Hippocampal formation (tissue), 2 donors: ENCODE data around the gene TSSC4.

ENCODE experiments used
- DNase-seq, 2 donors: peaks; one replicate each; lab custom pipeline; 2025; lab: John Stamatoyannopoulos, UW

TSSC4 gene

DNA sequence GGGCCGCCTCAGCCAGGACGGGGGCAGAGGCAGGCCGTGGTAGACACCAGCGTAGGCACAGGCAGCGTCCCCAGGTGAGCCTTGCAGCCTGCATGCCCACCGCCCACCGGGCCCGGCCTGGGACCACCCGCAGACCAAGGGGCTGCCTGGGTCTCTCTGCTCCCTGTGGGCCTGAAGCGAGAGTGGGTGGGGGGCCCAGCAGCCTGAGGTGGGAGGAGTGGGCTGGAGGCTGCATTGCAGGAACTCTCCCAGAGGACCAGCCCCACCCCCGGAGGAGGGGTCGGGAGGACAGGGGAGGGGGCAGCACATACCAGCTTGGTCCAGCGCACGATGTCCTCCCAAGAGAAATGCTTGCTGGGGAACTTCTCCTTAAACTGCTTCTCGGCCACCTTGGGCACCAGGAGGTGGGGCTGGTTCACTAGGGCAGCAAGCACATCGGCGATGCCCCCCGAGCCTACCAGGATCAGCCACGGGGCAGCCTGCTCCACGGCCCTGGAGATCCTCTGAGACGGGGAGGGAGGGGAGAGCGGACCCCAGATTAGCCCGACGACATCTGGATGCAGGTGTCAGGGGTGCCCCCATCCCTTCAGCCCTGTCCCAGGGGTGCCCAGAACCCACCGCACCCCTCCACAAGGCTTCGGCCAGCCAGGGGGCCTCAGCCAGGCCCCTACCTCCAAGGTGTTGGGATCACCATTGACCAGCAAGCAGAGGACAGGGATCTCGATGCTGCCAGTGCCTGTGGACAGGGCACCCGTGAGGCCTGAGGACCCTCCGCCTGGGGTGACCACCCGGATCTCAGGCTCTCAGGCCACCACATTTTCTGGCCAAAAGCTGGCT lies 17.5 kb downstream of the TSSC4 start:
- no peak for DNase-seq

DNA sequence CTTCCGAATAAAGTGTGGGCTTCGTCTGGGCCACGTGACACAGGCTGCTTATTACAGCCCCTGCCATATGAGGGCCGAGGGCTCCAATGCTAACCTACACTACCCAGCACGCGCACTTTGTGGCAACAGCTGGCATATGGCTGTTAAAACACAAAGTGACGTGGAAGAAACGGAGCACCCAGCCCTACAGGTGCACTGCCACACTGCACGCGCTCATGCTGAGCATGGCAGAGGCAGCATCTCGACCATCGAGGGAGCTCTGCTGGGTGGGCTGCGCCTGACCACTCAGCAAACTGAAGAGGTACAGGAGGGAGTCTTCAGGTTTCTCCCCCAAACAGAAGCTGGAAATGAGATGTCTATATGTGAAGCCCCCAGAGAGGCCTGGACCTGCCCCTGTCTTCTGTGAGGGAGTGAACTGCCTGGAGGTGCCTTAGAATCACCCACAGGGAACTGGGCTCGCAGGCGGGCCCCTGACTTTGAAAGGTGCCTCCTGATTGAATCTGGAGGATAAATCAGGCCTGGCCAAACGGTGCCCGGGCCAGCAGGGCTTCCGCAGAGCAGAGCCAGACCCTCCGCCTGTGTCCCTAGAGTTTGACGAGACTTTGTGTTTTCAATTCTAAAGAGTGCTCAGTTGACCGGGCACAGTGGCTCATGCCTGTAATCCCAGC lies 18.3 kb downstream of the TSSC4 start:
- no peak for DNase-seq

DNA sequence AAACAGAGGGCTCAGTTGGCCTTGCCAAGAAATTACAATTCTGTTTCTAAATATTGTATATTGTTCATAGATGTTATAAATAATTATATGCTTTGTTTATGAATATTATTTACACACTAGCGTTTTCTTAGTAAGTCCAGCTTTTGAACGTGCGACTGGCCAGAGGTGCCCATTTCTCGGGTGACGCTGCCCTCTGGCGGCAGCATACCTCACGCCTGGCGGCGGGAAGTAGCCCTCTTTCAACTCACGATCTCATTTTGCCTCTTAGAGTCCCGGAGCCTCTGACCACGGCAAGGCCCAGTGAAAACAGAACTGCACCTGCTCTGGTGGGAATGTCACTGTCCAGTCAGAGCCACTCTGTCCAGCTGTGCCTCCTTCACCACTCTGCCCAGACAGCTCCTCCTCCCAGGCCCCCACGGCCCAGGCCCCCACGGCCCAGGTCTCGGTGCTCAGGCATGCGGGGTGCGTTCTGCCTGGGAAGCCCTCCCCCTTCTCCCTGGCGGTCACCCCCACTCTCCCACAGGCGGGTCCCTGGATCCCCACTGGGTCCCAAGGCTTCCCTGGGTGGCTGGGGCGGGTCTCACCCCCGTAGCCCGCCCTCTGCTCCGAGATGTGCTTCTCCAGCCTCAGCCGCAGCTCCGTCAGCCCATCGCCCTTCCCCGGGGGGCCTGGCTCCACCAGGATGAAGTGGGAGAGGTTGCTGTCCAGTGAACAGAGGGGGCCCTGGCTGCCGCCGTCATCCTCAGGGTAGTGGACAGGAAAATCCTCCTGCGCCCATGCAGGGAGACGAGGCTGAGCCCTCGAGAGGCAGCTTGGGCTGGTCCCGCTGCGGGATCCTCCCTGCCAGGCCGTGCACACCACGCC lies 19.3 kb downstream of the TSSC4 start:
- DNase-seq, result peak; percentile 15 to 52

DNA sequence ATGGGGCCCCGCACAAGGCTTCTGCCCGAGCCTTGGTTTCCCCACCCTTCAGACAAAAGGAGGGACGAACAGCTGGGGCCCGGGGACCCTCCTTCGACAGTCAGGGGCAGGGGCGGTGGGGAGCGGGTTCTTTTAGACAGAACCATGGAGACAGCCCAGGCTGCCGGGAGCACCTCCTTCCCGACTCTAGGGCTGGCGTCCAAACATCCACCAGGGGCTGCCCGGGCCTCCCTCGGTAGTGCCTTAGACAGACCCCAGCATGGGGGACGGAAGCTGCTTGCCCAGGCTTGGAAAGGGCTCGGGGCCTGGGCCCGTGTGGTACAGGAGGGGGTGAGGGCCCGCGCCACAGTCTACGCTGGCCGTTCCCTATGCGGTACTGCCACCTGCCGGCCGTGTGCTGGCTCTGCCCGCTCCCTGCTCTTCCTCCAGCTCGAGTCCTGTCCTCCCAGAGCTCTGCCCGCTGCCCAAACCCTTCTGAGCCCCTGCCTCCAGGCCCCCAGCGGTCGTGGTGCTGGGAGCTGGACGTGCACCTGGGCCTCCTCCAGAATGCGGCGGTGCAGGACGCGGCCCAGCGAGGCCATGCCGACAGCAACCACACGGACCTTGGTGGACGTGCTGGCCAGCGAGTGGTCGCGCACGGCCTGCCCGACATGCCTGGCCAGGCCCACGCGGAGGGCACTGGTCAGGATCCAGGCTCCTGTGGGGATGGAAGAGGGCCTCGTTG lies 20.1 kb downstream of the TSSC4 start:
- DNase-seq, result peak; percentile 61 to 63

DNA sequence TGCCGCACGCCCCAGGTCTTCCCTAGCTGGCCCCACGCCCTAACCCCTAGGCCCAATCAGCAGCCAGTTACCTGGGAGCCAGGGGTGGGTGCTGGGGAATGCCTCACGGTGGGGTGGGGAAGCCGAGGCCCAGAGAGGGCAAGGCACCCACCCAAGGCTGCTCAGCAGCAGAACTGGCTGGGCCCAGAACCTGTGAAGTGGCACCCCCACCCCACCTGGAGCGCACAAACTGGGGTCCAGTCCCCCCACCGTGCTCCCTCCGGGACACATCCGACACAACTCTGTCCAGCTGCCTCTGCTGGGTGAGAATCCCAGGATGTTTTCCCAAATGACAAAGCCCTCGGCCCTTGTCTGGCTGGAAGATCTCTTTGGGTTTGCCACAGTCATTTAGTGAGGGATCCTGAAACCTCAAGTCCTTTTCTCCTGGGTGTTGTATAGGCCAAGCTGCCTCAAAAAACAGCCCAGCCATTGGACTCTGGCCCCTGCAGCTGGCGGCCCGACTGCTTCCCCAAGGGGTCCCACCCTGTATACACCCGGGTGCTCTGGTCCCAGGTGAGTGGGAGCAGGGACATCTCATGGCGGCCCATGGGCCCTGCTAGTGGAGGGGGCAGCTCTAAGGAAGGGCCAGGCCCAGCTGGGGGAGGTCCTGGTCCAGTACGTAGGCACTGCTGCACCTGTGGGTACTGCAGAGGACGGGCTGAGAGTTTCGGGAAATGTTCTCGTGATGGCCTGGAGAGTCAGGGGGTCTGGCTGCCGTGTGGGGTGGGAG lies 20.9 kb downstream of the TSSC4 start:
- no peak for DNase-seq

DNA sequence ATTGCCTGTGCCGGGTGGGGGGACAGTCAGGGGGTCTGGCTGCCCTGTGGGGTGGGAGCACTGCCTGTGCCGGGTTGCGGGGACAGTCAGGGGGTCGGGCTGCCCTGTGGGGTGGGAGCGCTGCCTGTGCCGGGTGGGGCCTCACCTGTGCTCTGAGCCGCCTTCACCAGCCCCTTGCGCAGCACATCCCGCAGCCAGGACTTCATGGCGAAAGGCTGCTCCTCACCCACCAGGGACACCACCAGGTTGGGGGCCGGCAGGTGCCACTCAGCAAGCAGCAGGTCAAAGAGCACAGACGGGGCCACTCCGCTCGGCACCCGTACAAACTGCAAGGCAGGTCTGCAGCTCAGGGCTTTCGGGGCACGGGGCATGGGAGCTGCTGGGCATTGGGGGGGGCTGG lies 21.4 kb downstream of the TSSC4 start:
- DNase-seq, result no peak

DNA sequence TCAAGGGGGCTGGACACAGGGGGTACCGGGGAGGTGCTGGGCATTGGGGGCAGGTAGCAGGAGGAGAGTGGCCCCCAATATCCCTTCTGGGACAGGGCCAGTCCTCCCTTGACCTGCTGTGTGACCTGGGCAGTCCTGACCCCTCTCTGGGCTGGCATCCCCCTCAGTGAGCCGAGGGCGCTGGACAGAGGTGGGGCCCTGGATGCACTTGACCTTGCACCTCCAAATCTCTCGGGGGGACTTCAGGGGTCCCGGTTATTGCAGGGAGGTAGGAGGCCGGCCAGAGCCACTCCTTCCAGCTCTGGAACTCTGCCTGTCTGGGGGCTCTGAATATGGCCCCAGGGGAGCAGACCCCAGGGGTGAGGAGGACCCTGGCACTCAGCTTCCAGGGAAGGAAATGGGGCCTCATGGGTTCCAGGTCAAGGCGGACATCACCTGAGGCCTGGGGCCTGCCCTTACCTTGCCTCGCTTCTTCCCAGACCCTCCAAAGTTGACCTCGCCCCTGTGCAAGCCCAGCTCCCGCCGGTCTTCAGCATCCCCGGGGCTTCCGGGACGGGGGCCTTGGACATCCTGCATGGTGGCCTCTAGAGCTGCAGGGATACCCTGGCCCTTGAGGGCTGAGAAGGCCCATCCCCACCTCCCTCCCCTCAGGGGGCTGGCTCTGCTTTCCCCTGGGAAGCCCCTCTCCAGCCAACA lies 22.1 kb downstream of the TSSC4 start:
- no peak for DNase-seq

DNA sequence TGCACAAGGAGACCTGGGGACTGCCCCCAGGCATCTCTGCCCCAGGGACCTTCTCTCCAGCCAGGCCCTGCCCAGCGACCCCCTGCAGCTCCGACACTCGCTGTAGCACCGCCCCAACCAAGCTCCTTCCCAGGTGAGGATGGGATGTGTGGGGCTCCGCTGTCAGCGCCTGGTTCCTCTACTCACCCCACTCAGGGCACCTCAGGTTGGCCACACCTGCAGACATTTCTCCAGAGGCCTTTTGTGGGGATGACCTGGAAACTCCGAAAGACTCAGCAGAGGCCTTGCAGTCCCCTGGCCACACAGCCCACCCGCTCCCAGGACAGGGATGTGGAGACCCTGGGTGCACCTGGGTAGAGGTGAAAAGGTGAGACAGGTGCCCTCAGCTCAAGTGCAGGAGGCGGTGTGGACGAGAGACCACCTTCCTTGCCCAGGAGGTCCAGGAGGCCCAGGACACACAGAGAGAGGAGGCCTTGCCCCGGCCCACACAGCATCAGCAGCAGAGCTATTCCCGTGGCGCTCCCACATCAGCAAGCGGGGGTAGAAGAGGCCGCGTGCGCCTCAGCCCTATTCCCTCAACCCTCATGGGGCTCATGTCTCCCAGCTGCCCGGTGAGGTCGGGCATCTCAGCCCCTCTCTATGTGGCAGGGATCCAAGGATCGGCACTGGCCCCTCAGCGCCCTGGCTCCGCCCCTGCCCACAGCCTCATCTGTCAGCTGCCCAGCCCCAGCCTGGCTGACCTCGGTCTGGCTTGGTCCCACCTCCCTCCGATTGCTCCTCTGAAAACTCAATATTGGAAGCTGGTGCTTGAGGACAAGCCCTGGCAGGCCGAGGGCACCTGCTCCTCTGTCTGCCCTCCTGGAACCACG lies 22.8 kb downstream of the TSSC4 start:
- DNase-seq, result no peak

DNA sequence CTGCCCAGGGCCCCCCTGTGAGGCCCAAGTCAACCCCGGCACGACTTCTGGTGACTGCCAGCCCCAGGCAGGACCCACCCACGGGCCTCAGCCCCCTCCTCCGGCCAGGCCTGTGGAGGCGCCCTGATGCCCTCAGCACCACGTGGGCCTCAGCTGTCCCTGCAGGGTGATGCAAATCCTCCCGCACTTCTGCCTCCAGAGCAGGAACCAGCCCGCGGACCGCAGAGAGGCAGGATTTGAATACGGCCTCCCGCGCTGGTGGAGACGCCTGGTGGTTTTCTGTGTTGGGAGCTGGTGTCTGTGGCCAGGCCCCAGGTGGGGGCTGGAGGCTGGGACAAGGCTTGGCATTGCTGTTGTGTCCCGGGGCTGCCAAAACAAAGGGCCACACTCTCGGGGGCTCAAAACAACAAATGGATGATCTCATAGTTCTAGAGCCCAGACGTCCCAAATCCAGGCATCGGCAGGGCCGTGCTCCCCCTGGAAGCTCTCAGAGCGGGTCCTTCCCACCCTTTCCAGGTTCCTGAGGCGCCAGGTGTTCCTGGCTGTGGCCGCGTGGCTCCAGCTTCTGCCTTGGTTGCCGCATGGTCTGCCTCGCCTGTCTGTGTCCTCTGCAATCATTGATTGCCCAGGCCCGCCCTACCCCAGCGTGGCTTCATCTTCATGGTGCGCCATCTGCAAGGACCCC lies 24.4 kb downstream of the TSSC4 start:
- DNase-seq, result no peak

DNA sequence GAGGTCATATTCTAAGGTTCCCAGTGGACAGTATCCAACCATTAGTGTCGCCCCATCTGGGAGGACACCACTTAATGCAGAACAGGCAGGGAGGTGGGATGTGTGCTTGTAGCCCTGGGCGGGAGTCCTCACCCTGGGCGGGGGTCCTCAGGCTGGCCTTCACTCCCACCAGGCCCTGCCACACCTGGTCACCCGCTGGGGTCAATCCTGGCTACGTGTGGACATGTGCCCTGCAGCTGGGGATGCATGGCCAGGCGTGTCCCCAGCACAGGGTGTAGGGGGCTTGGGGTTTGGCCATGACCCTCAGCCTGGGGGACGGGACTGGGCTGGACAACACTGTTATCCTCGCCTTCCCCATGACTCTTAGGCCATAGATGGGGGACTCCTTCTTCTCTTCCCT lies 25.0 kb downstream of the TSSC4 start:
- DNase-seq, result no peak

DNA sequence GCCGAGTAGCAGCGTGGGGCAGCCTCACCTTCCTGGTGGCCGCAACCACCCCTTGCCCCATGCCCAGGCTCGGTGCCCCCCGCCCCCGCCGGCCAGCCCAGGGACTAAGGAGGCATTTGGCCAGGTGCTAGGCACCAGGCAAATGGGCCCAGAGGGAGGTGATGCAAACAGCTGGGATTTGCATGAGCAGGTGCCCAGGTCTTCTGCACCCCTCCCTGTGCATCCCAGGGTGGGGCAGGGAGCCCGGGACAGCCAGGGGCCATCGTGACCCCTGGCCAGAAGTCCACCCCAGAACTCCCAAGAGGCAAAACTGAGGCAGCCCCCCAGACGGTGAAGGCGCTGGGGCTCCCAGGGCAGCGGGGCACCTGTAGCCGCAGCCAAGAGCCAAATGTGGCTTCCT lies 25.7 kb downstream of the TSSC4 start:
- no peak for DNase-seq

DNA sequence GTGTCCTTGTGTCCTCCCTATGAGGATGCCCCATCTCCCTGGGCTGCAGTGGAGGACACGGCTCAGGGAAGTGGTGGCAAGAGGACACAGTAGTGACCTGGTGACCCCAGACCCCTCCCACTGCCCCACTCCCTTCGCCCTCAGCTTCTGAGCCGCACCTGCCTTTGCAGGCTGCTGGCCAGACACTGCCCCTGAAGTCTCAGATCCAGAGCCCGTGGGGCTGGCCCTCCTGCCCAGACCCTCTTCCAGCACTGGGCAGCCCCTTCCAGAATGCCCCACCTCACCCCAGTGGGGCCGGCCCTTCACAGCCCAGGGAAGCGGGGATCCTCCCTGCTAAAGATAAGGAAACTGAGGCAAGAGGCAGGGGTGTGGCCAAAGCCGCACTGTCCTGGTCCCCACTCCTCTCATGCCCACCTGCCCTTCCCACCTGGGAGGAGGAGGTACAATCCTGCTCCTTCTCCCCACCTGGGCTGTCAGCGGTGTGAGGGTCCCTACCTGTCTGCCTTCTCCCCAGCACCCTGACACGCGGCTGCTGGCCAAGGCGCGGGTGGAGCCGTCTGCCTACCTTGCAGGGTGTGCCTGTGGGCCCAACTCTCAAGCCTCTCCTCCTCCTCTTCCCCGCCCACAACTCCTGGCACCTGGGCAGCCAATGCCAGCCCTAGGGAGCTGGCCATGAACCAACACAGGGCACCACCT lies 26.4 kb downstream of the TSSC4 start:
- no peak for DNase-seq

DNA sequence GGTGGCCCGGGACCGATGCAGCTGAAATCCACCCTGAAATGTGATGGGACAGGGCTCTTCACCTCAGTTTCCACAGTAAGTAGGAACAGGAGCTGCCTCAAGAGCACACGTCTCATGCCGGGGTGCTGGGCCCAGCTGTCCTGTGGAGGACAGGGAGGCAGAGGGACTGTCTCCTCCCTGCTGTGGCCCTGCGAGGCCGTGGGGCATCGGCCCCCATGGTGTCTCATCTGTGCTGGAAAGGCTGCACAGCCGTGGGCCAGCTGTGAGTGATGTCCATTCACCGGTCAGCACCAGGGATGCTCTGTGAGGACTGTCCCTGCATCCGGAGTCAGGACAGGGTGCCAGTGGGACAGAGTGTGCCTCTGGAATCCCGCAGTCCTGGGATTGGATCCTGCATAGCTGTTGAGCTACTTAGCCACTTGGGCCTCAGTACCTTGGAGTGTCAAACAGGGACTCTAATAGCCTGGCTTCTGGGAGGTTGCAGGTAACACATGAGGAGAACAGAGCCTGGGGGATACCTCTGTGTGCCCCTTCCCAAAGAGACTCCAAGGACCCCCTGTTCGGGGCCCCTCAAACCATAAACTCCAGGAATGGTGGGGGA lies 27.3 kb downstream of the TSSC4 start:
- DNase-seq, result no peak

DNA sequence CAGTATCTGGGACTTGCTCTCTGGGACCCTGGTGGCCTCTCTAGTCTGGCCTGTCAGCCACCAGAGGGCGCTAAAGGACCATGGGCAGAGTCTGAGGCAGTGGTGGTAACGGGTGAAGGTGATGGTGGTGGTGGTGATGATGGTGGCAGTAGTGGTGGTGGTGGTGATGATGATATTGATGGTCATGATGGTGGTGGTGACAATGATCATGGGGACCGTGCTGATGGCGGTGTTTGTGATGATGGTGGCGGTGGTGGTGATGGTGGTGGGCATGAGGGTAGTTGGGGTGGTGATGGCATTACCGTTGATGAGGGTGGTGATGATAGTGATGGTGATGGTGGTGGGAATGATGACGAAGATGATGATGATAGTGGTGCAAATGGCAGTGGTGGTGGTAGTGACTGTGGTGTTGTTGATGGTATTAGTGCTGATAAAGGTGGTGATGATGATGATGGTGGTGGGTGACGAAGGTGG lies 27.8 kb downstream of the TSSC4 start:
- peak in 1 of 2 donors; percentile 55 for DNase-seq

DNA sequence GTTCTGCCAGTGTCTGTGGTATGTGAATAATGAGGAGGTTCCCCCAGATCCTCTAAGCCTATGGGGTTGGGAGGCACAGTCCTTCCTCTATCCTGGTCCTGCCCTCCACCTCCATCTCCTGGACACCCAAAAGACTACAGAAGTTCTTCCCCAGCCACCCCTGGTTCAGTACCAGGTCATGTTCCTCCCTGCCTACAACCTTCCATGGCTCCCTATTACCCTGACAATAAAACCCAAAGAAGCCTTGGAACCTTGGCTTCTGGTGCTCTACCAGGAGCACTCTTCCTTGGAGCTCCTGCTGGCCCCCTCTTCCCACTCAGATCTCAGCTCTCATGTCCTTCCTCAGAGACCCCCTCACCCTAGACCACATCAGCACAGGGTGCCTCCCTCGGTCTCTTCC lies 30.8 kb downstream of the TSSC4 start:
- no peak for DNase-seq

DNA sequence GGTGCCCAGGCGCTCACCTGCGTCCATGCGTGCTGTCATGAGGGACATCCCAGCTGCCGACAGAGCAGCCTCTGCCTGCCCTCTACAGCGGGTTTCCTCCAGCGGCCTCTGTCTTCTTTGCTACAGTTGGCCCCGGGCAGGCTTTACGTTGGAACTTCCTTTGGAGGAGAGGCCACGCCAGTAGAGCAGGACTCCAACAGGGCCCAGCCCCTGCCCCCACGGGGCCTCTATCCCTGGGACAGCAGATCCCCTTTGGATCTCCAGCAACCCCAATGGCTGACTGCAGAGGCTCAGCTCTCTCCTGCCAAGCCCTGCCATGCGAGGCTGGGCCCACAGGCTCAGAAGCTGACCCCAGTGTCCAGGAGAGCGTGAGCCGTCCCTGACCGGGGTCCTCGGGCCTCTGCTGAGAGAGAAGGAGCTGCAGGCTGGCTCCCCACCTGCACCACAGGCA lies 31.6 kb downstream of the TSSC4 start:
- DNase-seq, result no peak

DNA sequence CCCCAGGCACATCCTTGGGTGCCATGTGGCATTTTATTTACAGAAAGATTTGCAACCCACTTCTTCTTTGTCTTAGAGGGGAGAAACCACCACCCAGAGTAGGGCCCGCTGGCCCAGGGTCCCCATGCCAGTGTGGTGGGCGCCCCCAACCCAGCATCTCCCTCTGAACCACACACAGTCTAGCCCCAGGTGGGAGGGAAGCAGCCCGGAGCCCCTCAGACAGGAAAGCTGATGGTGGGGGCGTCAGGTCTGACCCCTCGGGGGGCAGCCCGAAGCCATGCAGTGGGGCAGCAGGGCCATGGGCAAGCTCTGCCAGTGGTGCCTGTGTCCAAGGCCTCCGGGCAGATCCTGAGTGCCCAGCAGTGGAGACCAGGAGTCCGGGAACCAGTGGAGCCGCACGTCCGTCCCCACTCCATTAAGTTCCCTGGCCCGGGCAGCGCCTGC lies 32.1 kb downstream of the TSSC4 start:
- DNase-seq, result no peak
